Lower leg skin (tissue), 3 donors: ENCODE data around the gene TP53BP2.
"Not testable (repeated sequence)": the region's sequence is repeated elsewhere in the genome, so short reads cannot be mapped to it uniquely, and the experiment has no call there.

ENCODE experiments used
- POLR2A ChIP-seq, 2 donors: fragments of 450-650 bp; IDR thresholded peaks; one replicate each; pipeline ENCODE4 v1.6.1; 2016 to 2017; ENCODE audit warnings: antibody characterized with exemption in 2 of 2, mild to moderate bottlenecking in 1 of 2, moderate library complexity in 1 of 2
- TF ChIP-seq, protein P1 (sequence below), 3 donors: fragments of 450-650 bp; IDR thresholded peaks; one replicate each; pipeline ENCODE4 v1.5.1; 2016; ENCODE audit warnings: antibody characterized with exemption in 3 of 3, mild to moderate bottlenecking in 3 of 3, moderate library complexity in 2 of 3

- TF ChIP-seq, protein P1, sequence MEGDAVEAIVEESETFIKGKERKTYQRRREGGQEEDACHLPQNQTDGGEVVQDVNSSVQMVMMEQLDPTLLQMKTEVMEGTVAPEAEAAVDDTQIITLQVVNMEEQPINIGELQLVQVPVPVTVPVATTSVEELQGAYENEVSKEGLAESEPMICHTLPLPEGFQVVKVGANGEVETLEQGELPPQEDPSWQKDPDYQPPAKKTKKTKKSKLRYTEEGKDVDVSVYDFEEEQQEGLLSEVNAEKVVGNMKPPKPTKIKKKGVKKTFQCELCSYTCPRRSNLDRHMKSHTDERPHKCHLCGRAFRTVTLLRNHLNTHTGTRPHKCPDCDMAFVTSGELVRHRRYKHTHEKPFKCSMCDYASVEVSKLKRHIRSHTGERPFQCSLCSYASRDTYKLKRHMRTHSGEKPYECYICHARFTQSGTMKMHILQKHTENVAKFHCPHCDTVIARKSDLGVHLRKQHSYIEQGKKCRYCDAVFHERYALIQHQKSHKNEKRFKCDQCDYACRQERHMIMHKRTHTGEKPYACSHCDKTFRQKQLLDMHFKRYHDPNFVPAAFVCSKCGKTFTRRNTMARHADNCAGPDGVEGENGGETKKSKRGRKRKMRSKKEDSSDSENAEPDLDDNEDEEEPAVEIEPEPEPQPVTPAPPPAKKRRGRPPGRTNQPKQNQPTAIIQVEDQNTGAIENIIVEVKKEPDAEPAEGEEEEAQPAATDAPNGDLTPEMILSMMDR (IDR thresholded peaks at IDR 0.05): not testable (repeated sequence)
- not testable (repeated sequence) for TF ChIP-seq POLR2A (IDR thresholded peaks at IDR 0.05)
Measured at GRCh38 chr1:223736638-223737037, 109.1 kb downstream of the TP53BP2 start.
